Stimulated activated CD4-positive, alpha-beta T cell treated with anti-CD3 and anti-CD28 coated beads, TNF-alpha, amount 100 ng/mL, for 4 hours (primary cell): Measurements from ENCODE around the gene PSRC1.
A peak's percentile ranks its signal among the peaks of the same experiment; 100 is the strongest.
"Not testable (repeated sequence)": the region's sequence is repeated elsewhere in the genome, so short reads cannot be mapped to it uniquely, and the experiment has no call there.

Experiments
- DNase-seq, 3 experiments: peaks; one replicate each; pipeline ENCODE4 v3.0.0-alpha.2; 2020; ENCODE audit warnings: low read depth in 3 of 3

The PSRC1 gene

GRCh38 chr1:109282952-109283747 lies at the start of gene PSRC1:
Gene PSRC1 (minus strand): TSS chr1:109283145.
- peak; percentile 82 to 84 (median 83) for DNase-seq

- no peak for DNase-seq
Observed at GRCh38 chr1:109331113-109331512, 48.2 kb upstream of the PSRC1 start.

GRCh38 chr1:109327285-109327684 lies 44.3 kb upstream of the PSRC1 start:
- DNase-seq, result no peak

- no peak for DNase-seq
Observed at GRCh38 chr1:109322974-109323373, 40.0 kb upstream of the PSRC1 start.

GRCh38 chr1:109319114-109319513 lies 36.2 kb upstream of the PSRC1 start:
- no peak for DNase-seq

GRCh38 chr1:109316506-109316905 lies 33.6 kb upstream of the PSRC1 start:
- DNase-seq, result no peak

GRCh38 chr1:109315288-109315687 lies 32.3 kb upstream of the PSRC1 start:
- no peak for DNase-seq

GRCh38 chr1:109314795-109315194 lies 31.9 kb upstream of the PSRC1 start:
- DNase-seq, result no peak

GRCh38 chr1:109312978-109313775 lies 30.2 kb upstream of the PSRC1 start:
- no peak for DNase-seq

GRCh38 chr1:109312246-109312645 lies 29.3 kb upstream of the PSRC1 start:
- no peak for DNase-seq

- no peak for DNase-seq
Observed at GRCh38 chr1:109309347-109309746, 26.4 kb upstream of the PSRC1 start.

- DNase-seq, result no peak
Observed at GRCh38 chr1:109307274-109308021, 24.5 kb upstream of the PSRC1 start.

GRCh38 chr1:109306832-109307273 lies 23.9 kb upstream of the PSRC1 start, which contains the start of gene MYBPHL:
Gene MYBPHL (minus strand): TSS chr1:109307011. CDS start chr1:109306991, 20 bp downstream.
- DNase-seq, result no peak

- not testable (repeated sequence) for DNase-seq
Observed at GRCh38 chr1:109305991-109306390, 23.0 kb upstream of the PSRC1 start.

GRCh38 chr1:109304226-109304920 lies 21.4 kb upstream of the PSRC1 start:
- DNase-seq, result no peak

GRCh38 chr1:109301874-109302273 lies 18.9 kb upstream of the PSRC1 start:
- no peak for DNase-seq

GRCh38 chr1:109300650-109301151 lies 17.8 kb upstream of the PSRC1 start:
- DNase-seq, result no peak

- no peak for DNase-seq
Observed at GRCh38 chr1:109299558-109300343, 16.8 kb upstream of the PSRC1 start.

- no peak for DNase-seq
Observed at GRCh38 chr1:109298666-109299557, 16.0 kb upstream of the PSRC1 start.
